HEK293 (cell line): ENCODE data around the gene ZNF585A.

Experiments
- GLI2 ChIP-seq: fragments of 450-650 bp; formaldehyde crosslinking; IDR thresholded peaks from 2 replicates; pipeline ENCODE4; 2017; ENCODE audit warnings: missing biosample characterization, missing genetic modification characterization, low read depth, borderline replicate concordance
- KLF1 ChIP-seq: fragments of 450-650 bp; formaldehyde crosslinking; IDR thresholded peaks from 2 replicates; pipeline ENCODE4 v1.5.1; 2016; ENCODE audit warnings: missing biosample characterization, missing genetic modification characterization
- KLF9 ChIP-seq: fragments of 450-650 bp; formaldehyde crosslinking; IDR thresholded peaks from 2 replicates; pipeline ENCODE4 v1.5.1; 2016; ENCODE audit warnings: missing biosample characterization, missing genetic modification characterization, low read depth
- MEIS1 ChIP-seq: sonication (generic); formaldehyde crosslinking; IDR thresholded peaks from 2 replicates; pipeline ENCODE4 v1.8.1; 2022; ENCODE audit warnings: missing genetic modification reagents, mild to moderate bottlenecking, borderline replicate concordance
- OSR2 ChIP-seq: fragments of 450-650 bp; formaldehyde crosslinking; IDR thresholded peaks from 2 replicates; pipeline ENCODE4 v1.5.1; 2016; ENCODE audit warnings: missing biosample characterization, missing genetic modification characterization
- SALL2 ChIP-seq: fragments of 450-650 bp; formaldehyde crosslinking; IDR thresholded peaks from 2 replicates; pipeline ENCODE4 v1.5.0; 2017; ENCODE audit warnings: missing biosample characterization, mild to moderate bottlenecking, missing genetic modification characterization, borderline replicate concordance
- SP2 ChIP-seq: fragments of 450-650 bp; formaldehyde crosslinking; IDR thresholded peaks from 2 replicates; pipeline ENCODE4 v1.5.1; 2016; ENCODE audit warnings: missing biosample characterization, missing genetic modification characterization
- SP3 ChIP-seq: fragments of 450-650 bp; formaldehyde crosslinking; IDR thresholded peaks from 2 replicates; pipeline ENCODE4 v1.5.1; 2016; ENCODE audit warnings: missing biosample characterization, missing genetic modification characterization
- WT1 ChIP-seq: fragments of 450-650 bp; formaldehyde crosslinking; IDR thresholded peaks from 2 replicates; pipeline ENCODE4 v1.5.1; 2016; ENCODE audit warnings: missing biosample characterization, missing genetic modification characterization
- YY1 ChIP-seq: fragments of 450-650 bp; formaldehyde crosslinking; IDR thresholded peaks from 2 replicates; pipeline ENCODE4 v1.5.1; 2018; ENCODE audit warnings: missing biosample characterization, missing genetic modification characterization
- ZEB2 ChIP-seq: fragments of 450-650 bp; formaldehyde crosslinking; IDR thresholded peaks from 2 replicates; pipeline ENCODE4 v1.5.1; 2016; ENCODE audit warnings: missing biosample characterization, missing genetic modification characterization
- ZFP69B ChIP-seq: fragments of 450-650 bp; formaldehyde crosslinking; IDR thresholded peaks from 2 replicates; pipeline ENCODE4 v1.5.1; 2016; ENCODE audit warnings: missing biosample characterization, missing genetic modification characterization
- ZNF10 ChIP-seq: fragments of 450-650 bp; formaldehyde crosslinking; IDR thresholded peaks from 2 replicates; pipeline ENCODE4 v1.5.1; 2017; ENCODE audit warnings: missing biosample characterization, missing genetic modification characterization
- ZNF112 ChIP-seq: fragments of 450-650 bp; formaldehyde crosslinking; IDR thresholded peaks from 2 replicates; pipeline ENCODE4 v1.5.0; 2017; ENCODE audit warnings: missing biosample characterization, missing genetic modification characterization
- ZNF311 ChIP-seq: fragments of 450-650 bp; formaldehyde crosslinking; IDR thresholded peaks from 2 replicates; pipeline ENCODE4 v1.5.1; 2017; ENCODE audit warnings: missing biosample characterization, missing genetic modification characterization, borderline replicate concordance
- ZNF366 ChIP-seq: fragments of 450-650 bp; formaldehyde crosslinking; conservative IDR thresholded peaks from 2 replicates; pipeline ENCODE4 v1.5.1; 2016; ENCODE audit warnings: missing biosample characterization, missing genetic modification characterization
- ZNF473 ChIP-seq: fragments of 450-650 bp; formaldehyde crosslinking; IDR thresholded peaks from 2 replicates; pipeline ENCODE4 v1.5.1; 2017; ENCODE audit warnings: missing biosample characterization, missing genetic modification characterization
- ZNF544 ChIP-seq: fragments of 450-650 bp; formaldehyde crosslinking; IDR thresholded peaks from 2 replicates; pipeline ENCODE4 v1.5.0; 2017; ENCODE audit warnings: missing biosample characterization, missing genetic modification characterization
- ZNF621 ChIP-seq: fragments of 450-650 bp; formaldehyde crosslinking; IDR thresholded peaks from 2 replicates; pipeline ENCODE4 v1.5.1; 2017; ENCODE audit warnings: missing biosample characterization, missing genetic modification characterization
- ZNF670 ChIP-seq: fragments of 450-650 bp; formaldehyde crosslinking; IDR thresholded peaks from 2 replicates; pipeline ENCODE4 v1.5.1; 2016; ENCODE audit warnings: missing biosample characterization, missing genetic modification characterization, low read depth
- ZNF768 ChIP-seq: fragments of 450-650 bp; formaldehyde crosslinking; IDR thresholded peaks from 2 replicates; pipeline ENCODE4 v1.5.1; 2018; ENCODE audit warnings: missing biosample characterization, mild to moderate bottlenecking, missing genetic modification characterization
- ZNF776 ChIP-seq: fragments of 450-650 bp; formaldehyde crosslinking; IDR thresholded peaks from 2 replicates; pipeline ENCODE4 v1.5.0; 2017; ENCODE audit warnings: missing biosample characterization, missing genetic modification characterization, borderline replicate concordance
- ZNF843 ChIP-seq: fragments of 450-650 bp; formaldehyde crosslinking; IDR thresholded peaks from 2 replicates; pipeline ENCODE4 v1.5.1; 2016; ENCODE audit warnings: missing biosample characterization, missing genetic modification characterization
- TF ChIP-seq, protein P1 (sequence below): fragments of 450-650 bp; formaldehyde crosslinking; IDR thresholded peaks from 2 replicates; pipeline ENCODE4 v1.5.1; 2016; ENCODE audit warnings: missing biosample characterization, missing genetic modification characterization, borderline replicate concordance
- TF ChIP-seq, protein P2 (sequence below): fragments of 450-650 bp; formaldehyde crosslinking; IDR thresholded peaks from 2 replicates; pipeline ENCODE4 v1.5.1; 2016; ENCODE audit warnings: missing biosample characterization, missing genetic modification characterization, low read depth
- TF ChIP-seq, protein P3 (sequence below): fragments of 450-650 bp; formaldehyde crosslinking; IDR thresholded peaks from 2 replicates; pipeline ENCODE4 v1.5.1; 2016; ENCODE audit warnings: missing biosample characterization, missing genetic modification characterization
- TF ChIP-seq, protein P4 (sequence below): fragments of 450-650 bp; formaldehyde crosslinking; IDR thresholded peaks from 2 replicates; pipeline ENCODE4 v1.5.1; 2016; ENCODE audit warnings: missing biosample characterization, missing genetic modification characterization
- TF ChIP-seq, protein P5 (sequence below): fragments of 450-650 bp; formaldehyde crosslinking; IDR thresholded peaks from 2 replicates; pipeline ENCODE4 v1.5.1; 2017; ENCODE audit warnings: missing biosample characterization, missing genetic modification characterization
- TF ChIP-seq, protein P6 (sequence below): fragments of 450-650 bp; formaldehyde crosslinking; IDR thresholded peaks from 2 replicates; pipeline ENCODE4 v1.5.1; 2016; ENCODE audit warnings: missing biosample characterization, missing genetic modification characterization

ZNF585A gene

DNA sequence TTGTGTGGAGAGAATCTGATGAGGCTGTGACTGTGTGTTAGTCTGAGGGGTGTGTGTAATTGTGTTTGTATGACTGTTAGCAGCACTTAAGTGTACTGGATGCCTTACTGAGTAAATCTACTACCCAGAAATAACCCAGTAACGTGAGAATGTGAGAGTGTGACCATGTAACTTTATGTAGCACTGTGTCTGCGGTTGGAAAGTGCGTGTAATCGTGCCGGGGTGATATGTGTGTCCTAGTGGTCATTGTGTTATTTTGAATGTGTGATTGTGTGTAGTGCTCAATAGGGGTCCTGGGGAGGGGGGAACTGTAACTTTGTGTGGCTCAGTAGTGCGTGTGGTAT, 46.1 kb upstream of the ZNF585A start (continued):
- TF ChIP-seq ZNF776 (tag by site-specific recombination) (no peak), SP3 (tag by site-specific recombination) (no peak), YY1 (tag by site-specific recombination) (no peak), KLF1 (no peak), GLI2 (tag by site-specific recombination) (no peak), ZNF768 (tag by site-specific recombination) (no peak), ZNF670 (tag by site-specific recombination) (peak; percentile 2; the same call in 1 of the 2 replicates), ZNF311 (tag by site-specific recombination) (no peak), SP2 (tag by site-specific recombination) (no peak), ZFP69B (tag by site-specific recombination) (no peak), ZEB2 (tag by site-specific recombination) (no peak), SALL2 (tag by site-specific recombination) (no peak), ZNF112 (tag by site-specific recombination) (no peak), OSR2 (no peak), ZNF366 (tag by site-specific recombination) (no peak), ZNF544 (no peak), ZNF10 (tag by site-specific recombination) (no peak), MEIS1 (CRISPR knock-in tag) (no peak), ZNF473 (tag by site-specific recombination) (no peak), KLF9 (tag by site-specific recombination) (0 out of 2 replicates have a peak, but pooled peaks have one; percentile 44), ZNF843 (tag by site-specific recombination) (no peak; the same call in 1 of the 2 replicates), WT1 (tag by site-specific recombination) (no peak; the same call in 1 of the 2 replicates), ZNF621 (tag by site-specific recombination) (no peak)
- TF ChIP-seq, protein P1, sequence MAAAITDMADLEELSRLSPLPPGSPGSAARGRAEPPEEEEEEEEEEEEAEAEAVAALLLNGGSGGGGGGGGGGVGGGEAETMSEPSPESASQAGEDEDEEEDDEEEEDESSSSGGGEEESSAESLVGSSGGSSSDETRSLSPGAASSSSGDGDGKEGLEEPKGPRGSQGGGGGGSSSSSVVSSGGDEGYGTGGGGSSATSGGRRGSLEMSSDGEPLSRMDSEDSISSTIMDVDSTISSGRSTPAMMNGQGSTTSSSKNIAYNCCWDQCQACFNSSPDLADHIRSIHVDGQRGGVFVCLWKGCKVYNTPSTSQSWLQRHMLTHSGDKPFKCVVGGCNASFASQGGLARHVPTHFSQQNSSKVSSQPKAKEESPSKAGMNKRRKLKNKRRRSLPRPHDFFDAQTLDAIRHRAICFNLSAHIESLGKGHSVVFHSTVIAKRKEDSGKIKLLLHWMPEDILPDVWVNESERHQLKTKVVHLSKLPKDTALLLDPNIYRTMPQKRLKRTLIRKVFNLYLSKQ (tag by site-specific recombination) = no peak
- TF ChIP-seq, protein P2, sequence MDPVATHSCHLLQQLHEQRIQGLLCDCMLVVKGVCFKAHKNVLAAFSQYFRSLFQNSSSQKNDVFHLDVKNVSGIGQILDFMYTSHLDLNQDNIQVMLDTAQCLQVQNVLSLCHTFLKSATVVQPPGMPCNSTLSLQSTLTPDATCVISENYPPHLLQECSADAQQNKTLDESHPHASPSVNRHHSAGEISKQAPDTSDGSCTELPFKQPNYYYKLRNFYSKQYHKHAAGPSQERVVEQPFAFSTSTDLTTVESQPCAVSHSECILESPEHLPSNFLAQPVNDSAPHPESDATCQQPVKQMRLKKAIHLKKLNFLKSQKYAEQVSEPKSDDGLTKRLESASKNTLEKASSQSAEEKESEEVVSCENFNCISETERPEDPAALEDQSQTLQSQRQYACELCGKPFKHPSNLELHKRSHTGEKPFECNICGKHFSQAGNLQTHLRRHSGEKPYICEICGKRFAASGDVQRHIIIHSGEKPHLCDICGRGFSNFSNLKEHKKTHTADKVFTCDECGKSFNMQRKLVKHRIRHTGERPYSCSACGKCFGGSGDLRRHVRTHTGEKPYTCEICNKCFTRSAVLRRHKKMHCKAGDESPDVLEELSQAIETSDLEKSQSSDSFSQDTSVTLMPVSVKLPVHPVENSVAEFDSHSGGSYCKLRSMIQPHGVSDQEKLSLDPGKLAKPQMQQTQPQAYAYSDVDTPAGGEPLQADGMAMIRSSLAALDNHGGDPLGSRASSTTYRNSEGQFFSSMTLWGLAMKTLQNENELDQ (tag by site-specific recombination) = no peak
- TF ChIP-seq, protein P3, sequence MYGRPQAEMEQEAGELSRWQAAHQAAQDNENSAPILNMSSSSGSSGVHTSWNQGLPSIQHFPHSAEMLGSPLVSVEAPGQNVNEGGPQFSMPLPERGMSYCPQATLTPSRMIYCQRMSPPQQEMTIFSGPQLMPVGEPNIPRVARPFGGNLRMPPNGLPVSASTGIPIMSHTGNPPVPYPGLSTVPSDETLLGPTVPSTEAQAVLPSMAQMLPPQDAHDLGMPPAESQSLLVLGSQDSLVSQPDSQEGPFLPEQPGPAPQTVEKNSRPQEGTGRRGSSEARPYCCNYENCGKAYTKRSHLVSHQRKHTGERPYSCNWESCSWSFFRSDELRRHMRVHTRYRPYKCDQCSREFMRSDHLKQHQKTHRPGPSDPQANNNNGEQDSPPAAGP (tag by site-specific recombination) = no peak
- TF ChIP-seq, protein P4, sequence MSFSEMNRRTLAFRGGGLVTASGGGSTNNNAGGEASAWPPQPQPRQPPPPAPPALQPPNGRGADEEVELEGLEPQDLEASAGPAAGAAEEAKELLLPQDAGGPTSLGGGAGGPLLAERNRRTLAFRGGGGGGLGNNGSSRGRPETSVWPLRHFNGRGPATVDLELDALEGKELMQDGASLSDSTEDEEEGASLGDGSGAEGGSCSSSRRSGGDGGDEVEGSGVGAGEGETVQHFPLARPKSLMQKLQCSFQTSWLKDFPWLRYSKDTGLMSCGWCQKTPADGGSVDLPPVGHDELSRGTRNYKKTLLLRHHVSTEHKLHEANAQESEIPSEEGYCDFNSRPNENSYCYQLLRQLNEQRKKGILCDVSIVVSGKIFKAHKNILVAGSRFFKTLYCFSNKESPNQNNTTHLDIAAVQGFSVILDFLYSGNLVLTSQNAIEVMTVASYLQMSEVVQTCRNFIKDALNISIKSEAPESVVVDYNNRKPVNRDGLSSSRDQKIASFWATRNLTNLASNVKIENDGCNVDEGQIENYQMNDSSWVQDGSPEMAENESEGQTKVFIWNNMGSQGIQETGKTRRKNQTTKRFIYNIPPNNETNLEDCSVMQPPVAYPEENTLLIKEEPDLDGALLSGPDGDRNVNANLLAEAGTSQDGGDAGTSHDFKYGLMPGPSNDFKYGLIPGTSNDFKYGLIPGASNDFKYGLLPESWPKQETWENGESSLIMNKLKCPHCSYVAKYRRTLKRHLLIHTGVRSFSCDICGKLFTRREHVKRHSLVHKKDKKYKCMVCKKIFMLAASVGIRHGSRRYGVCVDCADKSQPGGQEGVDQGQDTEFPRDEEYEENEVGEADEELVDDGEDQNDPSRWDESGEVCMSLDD = peak; percentile 11; the same call in 1 of the 2 replicates
- TF ChIP-seq, protein P5, sequence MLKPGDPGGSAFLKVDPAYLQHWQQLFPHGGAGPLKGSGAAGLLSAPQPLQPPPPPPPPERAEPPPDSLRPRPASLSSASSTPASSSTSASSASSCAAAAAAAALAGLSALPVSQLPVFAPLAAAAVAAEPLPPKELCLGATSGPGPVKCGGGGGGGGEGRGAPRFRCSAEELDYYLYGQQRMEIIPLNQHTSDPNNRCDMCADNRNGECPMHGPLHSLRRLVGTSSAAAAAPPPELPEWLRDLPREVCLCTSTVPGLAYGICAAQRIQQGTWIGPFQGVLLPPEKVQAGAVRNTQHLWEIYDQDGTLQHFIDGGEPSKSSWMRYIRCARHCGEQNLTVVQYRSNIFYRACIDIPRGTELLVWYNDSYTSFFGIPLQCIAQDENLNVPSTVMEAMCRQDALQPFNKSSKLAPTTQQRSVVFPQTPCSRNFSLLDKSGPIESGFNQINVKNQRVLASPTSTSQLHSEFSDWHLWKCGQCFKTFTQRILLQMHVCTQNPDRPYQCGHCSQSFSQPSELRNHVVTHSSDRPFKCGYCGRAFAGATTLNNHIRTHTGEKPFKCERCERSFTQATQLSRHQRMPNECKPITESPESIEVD (tag by site-specific recombination) = no peak
- TF ChIP-seq, protein P6, sequence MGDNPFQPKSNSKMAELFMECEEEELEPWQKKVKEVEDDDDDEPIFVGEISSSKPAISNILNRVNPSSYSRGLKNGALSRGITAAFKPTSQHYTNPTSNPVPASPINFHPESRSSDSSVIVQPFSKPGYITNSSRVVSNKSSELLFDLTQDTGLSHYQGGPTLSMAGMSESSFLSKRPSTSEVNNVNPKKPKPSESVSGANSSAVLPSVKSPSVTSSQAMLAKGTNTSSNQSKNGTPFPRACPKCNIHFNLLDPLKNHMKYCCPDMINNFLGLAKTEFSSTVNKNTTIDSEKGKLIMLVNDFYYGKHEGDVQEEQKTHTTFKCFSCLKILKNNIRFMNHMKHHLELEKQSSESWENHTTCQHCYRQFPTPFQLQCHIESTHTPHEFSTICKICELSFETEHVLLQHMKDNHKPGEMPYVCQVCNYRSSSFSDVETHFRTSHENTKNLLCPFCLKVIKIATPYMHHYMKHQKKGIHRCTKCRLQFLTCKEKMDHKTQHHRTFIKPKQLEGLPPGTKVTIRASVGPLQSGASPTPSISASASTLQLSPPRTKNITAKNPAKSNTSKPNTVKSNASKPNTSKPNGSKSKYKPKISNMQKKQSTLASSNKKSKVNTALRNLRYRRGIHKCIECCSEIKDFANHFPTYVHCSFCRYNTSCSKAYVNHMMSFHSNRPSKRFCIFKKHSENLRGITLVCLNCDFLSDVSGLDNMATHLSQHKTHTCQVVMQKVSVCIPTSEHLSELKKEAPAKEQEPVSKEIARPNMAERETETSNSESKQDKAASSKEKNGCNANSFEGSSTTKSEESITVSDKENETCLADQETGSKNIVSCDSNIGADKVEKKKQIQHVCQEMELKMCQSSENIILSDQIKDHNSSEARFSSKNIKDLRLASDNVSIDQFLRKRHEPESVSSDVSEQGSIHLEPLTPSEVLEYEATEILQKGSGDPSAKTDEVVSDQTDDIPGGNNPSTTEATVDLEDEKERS (tag by site-specific recombination) = no peak
